K562 (cell line): ENCODE results near the gene BCAS3. TPM values are rescaled to one million over a fixed set of nuclear protein-coding genes. Genes with fewer than 3 reads are reported as not detected.
A peak's percentile ranks its signal among the peaks of the same experiment; 100 is the strongest.

Experiments used
- CEBPG ChIP-seq, 3 experiments: fragments of 200-800 bp in 1 of 3; sonication (Bioruptor generic) in 1 of 3; sonication (generic) in 1 of 3; formaldehyde crosslinking in 1 of 3; IDR thresholded peaks in 2 of 3; conservative IDR thresholded peaks in 1 of 3; 2 replicates each; pipeline versions ENCODE4 v1.6.1 to v1.8.0; 2016 to 2022; ENCODE audit warnings: missing compliant biosample characterization in 2 of 3, missing genetic modification characterization in 2 of 3, mild to moderate bottlenecking in 1 of 3, missing genetic modification reagents in 1 of 3
- DEAF1 ChIP-seq: fragments of 450-650 bp; formaldehyde crosslinking; IDR thresholded peaks from 2 replicates; pipeline ENCODE4 v1.4.0; 2020; ENCODE audit warnings: mild to moderate bottlenecking, moderate library complexity
- DIDO1 ChIP-seq: fragments of 450-650 bp; IDR thresholded peaks from 2 replicates; pipeline ENCODE4 v1.6.1; 2016; ENCODE audit warnings: low read depth, missing biosample characterization, missing genetic modification characterization
- E4F1 ChIP-seq: fragments of 250-450 bp; sonication (Bioruptor Pico); IDR thresholded peaks from 2 replicates; pipeline ENCODE4 v1.5.0; 2021; ENCODE audit warnings: mild to moderate bottlenecking, borderline replicate concordance
- EHMT2 ChIP-seq: fragments of 450-650 bp; IDR thresholded peaks from 2 replicates; pipeline ENCODE4 v1.6.1; 2018; ENCODE audit warnings: antibody characterized with exemption
- ELF2 ChIP-seq: fragments of 250-450 bp; sonication (Bioruptor Pico); IDR thresholded peaks from 2 replicates; pipeline ENCODE4 v1.5.0; 2021; ENCODE audit warnings: mild to moderate bottlenecking
- HNRNPUL1 ChIP-seq: fragments of 200-400 bp; formaldehyde crosslinking; IDR thresholded peaks from 2 replicates; pipeline ENCODE4 v1.6.1; 2017; ENCODE audit warnings: low read length
- KLF10 ChIP-seq: fragments of 250-450 bp; sonication (Bioruptor Pico); IDR thresholded peaks from 2 replicates; pipeline ENCODE4 v1.6.1; 2021; ENCODE audit warnings: matching md5 sums
- MAFF ChIP-seq: IDR thresholded peaks from 2 replicates; pipeline ENCODE4 v1.6.1; 2012; ENCODE audit warnings: low read length, improper control_type of control experiment
- MCM7 ChIP-seq, 2 experiments: fragments of 450-650 bp; IDR thresholded peaks; 2 replicates each; pipeline ENCODE4 v1.6.1; 2016 to 2018
- MYC ChIP-seq, 2 experiments: fragments of 250-450 bp in 1 of 2; sonication (Bioruptor Pico) in 1 of 2; IDR thresholded peaks; 2 replicates each; pipeline versions ENCODE4 v1.5.1 to v1.6.1; 2012 to 2021; ENCODE audit warnings: low read depth in 2 of 2, borderline replicate concordance in 1 of 2, improper control_type of control experiment in 1 of 2, low read length in 1 of 2, mild to moderate bottlenecking in 1 of 2, moderate library complexity in 1 of 2
- MYNN ChIP-seq, 2 experiments: sonication (generic); formaldehyde crosslinking in 1 of 2; IDR thresholded peaks; 2 replicates each; pipeline versions ENCODE4 v1.5.0 to v1.6.1; 2016 to 2020; ENCODE audit warnings: antibody characterized with exemption in 1 of 2, missing genetic modification reagents in 1 of 2
- POU5F1 ChIP-seq: fragments of 150-350 bp; IDR thresholded peaks from 2 replicates; pipeline ENCODE4 v1.6.1; 2014; ENCODE audit warnings: borderline replicate concordance, low read length, low read depth, mild to moderate bottlenecking; ENCODE audit not compliant: partially characterized antibody
- SAFB2 ChIP-seq: fragments of 200-400 bp; formaldehyde crosslinking; IDR thresholded peaks from 2 replicates; pipeline ENCODE4 v1.6.1; 2018; ENCODE audit warnings: borderline replicate concordance, low read length, low read depth, moderate library complexity; ENCODE audit not compliant: severe bottlenecking
- SAP30 ChIP-seq: fragments of 200-600 bp; sonication (generic); IDR thresholded peaks from 2 replicates; pipeline ENCODE4 v1.6.1; 2012; ENCODE audit warnings: borderline replicate concordance, low read depth, mild to moderate bottlenecking, moderate library complexity, low read length, control low read depth, inconsistent platforms; ENCODE audit not compliant: insufficient read depth, poor library complexity, severe bottlenecking
- SIRT6 ChIP-seq: IDR thresholded peaks from one replicate; pipeline ENCODE4 v1.6.1; 2012; ENCODE audit warnings: low read depth, mild to moderate bottlenecking, control low read depth, inconsistent platforms, low read length, moderate library complexity
- SRF ChIP-seq, 2 experiments: fragments of 250-450, 450-650 bp in 1 of 2; sonication (Bioruptor Pico) in 1 of 2; sonication (generic) in 1 of 2; formaldehyde crosslinking; IDR thresholded peaks; 2 replicates each; pipeline versions ENCODE4 v1.5.0 to v1.5.1; 2020 to 2022; ENCODE audit warnings: mild to moderate bottlenecking in 1 of 2, missing genetic modification reagents in 1 of 2
- SUPT5H ChIP-seq: fragments of 450-650 bp; IDR thresholded peaks from 2 replicates; pipeline ENCODE4 v1.6.1; 2016
- TCF15 ChIP-seq: fragments of 250-450 bp; sonication (Bioruptor Pico); IDR thresholded peaks from 2 replicates; pipeline ENCODE4 v1.8.0; 2022; ENCODE audit warnings: moderate library complexity, mild to moderate bottlenecking, inconsistent platforms
- TEAD4 ChIP-seq, 2 experiments: sonication (generic) in 1 of 2; formaldehyde crosslinking in 1 of 2; IDR thresholded peaks; 2 replicates each; pipeline versions ENCODE4 v1.6.1 to v1.8.0; 2012 to 2022; ENCODE audit warnings: borderline replicate concordance in 1 of 2, inconsistent platforms in 1 of 2, low read length in 1 of 2, mild to moderate bottlenecking in 1 of 2, missing genetic modification reagents in 1 of 2
- ZC3H4 ChIP-seq: sonication (generic); formaldehyde crosslinking; IDR thresholded peaks from 2 replicates; pipeline ENCODE4 v1.9.0; 2021; ENCODE audit warnings: missing genetic modification reagents, borderline replicate concordance
- ZSCAN32 ChIP-seq: fragments of 450-650 bp; formaldehyde crosslinking; IDR thresholded peaks from 2 replicates; pipeline ENCODE4 v1.4.0; 2020; ENCODE audit warnings: mild to moderate bottlenecking, moderate library complexity
- polyA plus RNA-seq, 8 experiments: library from polyadenylated mRNA; depleted of rRNA in 4 of 8; stranded (reverse) in 5 of 8; unstranded in 3 of 8; fragments of >200 nt; fragmentation: Nextera tagmentation in 2 of 8; fragmentation: Illumina TruSeq in 1 of 8; extraction: Ambion mirVana in 2 of 8; extraction: Trizol in 1 of 8; gene quantifications; 2 replicates each; pipeline versions ENCODE4 v1.2.1 to v1.2.3, GENCODE V29; 2011 to 2014; ENCODE audit warnings: inconsistent platforms in 1 of 8, missing spikeins in 1 of 8
- total RNA-seq, 7 experiments: library from RNA; depleted of rRNA in 6 of 7; stranded (reverse); fragments of >200 nt in 6 of 7; fragmentation: Illumina TruSeq in 2 of 7; extraction: Trizol in 2 of 7; gene quantifications; 2 replicates each; pipeline versions ENCODE4 v1.2.1 to v1.2.3, GENCODE V29; 2011 to 2021; ENCODE audit warnings: low replicate concordance in 1 of 7

BCAS3 gene
- total and polyA plus RNA-seq, 9 of the 15 experiments (the other 6 are each of a cell fraction or from before 2014, with no cell fraction given): 1.9 to 5.5 (median 3.5) TPM

GRCh38 chr17:61175298-61176142 is 497.9 kb downstream of the BCAS3 start (continued):
- TF ChIP-seq TEAD4 (IDR thresholded peaks at IDR 0.05; ENCODE audit: low read length): peak; percentile 98
- TF ChIP-seq TEAD4 (CRISPR knock-in tag; IDR thresholded peaks at IDR 0.05; ENCODE audit: borderline replicate concordance): no peak
- no peak for TF ChIP-seq SUPT5H
- no peak for TF ChIP-seq EHMT2
- no peak for TF ChIP-seq DEAF1
- no peak for TF ChIP-seq SAFB2
- no peak for TF ChIP-seq MAFF
- TF ChIP-seq HNRNPUL1: no peak
- TF ChIP-seq ZC3H4: no peak
- TF ChIP-seq KLF10 (CRISPR knock-in tag): no peak
- TF ChIP-seq CEBPG (CRISPR knock-in tag; IDR thresholded peaks at IDR 0.05): peak; percentile 83
- TF ChIP-seq CEBPG (tag; conservative IDR thresholded peaks at IDR 0.05 in 1 of 2, IDR thresholded peaks at IDR 0.05 in 1 of 2): peak; percentile 37 to 96; a peak in 3 of 4 replicates
- no peak for TF ChIP-seq MCM7 (IDR thresholded peaks at IDR 0.05)
- no peak for TF ChIP-seq SRF (CRISPR knock-in tag; IDR thresholded peaks at IDR 0.05)
- no peak for TF ChIP-seq ZSCAN32 (CRISPR knock-in tag)
- no peak for TF ChIP-seq ELF2 (CRISPR knock-in tag)
- no peak for TF ChIP-seq E4F1 (CRISPR knock-in tag)
- peak; percentile 51; the same call in 1 of the 2 replicates for TF ChIP-seq MYC (IDR thresholded peaks at IDR 0.05; ENCODE audit: low read depth, low read length)
- TF ChIP-seq MYC (CRISPR knock-in tag; IDR thresholded peaks at IDR 0.05; ENCODE audit: borderline replicate concordance, low read depth): no peak
- TF ChIP-seq SIRT6: no peak
- TF ChIP-seq DIDO1 (tag): no peak
- TF ChIP-seq POU5F1: no peak
- TF ChIP-seq SAP30: no peak
- TF ChIP-seq MYNN (IDR thresholded peaks at IDR 0.05): 0 out of 2 replicates have a peak, but pooled peaks have one; percentile 23
- no peak for TF ChIP-seq MYNN (CRISPR knock-in tag; IDR thresholded peaks at IDR 0.05)
- TF ChIP-seq TCF15 (CRISPR knock-in tag): no peak
